ENCODE data around the gene CNKSR3.
A peak's percentile ranks its signal among the peaks of the same experiment; 100 is the strongest.

Gene CNKSR3

GRCh38 chr6:154481521-154482013 lies 28.9 kb downstream of the CNKSR3 start:
- no peak for DNase-seq

DNA sequence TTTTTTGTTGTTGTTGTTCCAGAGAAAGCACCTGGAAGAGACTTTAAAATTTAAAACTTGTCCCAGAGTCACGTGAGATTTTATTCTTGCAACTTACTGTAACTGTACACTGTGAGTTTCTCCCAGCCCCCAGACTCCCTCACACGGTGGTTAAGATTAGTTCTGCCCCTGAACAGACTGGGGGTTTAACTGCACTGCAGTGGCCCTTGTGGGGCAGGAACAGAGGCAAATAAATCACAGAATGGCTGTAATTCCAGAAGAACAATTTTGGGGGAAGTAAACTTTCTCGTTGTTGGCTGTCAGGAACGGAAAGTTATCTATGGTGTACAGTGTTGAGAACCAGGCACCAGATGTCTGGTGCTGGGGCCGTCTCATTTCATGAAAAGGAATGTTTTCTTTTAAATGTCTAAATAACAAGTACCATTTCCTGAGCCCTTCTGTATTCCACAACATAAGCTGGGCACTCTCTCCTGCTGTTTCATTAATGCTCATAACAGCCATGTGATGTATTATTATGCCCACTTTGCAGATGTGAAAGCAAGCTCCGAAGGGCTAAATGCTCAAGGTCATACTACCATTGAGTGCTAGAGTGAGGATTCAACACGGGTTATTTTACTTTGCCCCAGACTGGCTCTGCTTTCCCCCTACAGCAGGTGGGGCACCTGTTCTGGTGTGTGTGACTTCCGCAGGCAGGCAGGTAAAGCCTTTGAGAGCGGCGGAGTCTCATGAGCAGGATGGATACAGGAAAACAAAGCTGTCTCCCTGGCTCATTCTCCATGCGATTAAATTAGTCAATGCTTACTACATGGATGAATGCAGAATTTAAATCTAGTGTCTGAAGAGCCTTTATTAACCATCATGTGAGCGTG lies 30.5 kb downstream of the CNKSR3 start:
- DNase-seq, result no peak

DNA sequence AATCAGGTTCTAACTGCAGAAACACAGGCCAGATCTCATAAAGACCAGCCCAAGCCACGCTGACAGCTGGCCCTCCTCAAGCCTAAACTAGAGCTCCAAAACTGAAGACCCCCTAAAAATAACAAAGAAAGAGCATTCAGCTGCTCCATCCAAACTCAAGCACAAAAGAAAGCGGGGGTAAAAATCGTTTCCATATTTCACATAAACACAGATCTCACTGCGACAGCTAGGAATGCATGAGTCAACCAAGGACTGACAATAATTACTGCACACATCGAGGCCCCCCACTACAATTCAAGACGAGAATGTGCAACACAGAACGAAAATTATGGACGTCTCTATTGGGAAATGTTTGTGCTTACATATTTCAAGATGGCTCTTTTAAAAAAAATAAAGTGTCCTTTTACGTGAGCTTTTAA lies 31.1 kb downstream of the CNKSR3 start:
- DNase-seq, result no peak

- DNase-seq, result no peak
These were observed 31.8 kb downstream of the CNKSR3 start for GRCh38 chr6:154478701-154479060.

DNA sequence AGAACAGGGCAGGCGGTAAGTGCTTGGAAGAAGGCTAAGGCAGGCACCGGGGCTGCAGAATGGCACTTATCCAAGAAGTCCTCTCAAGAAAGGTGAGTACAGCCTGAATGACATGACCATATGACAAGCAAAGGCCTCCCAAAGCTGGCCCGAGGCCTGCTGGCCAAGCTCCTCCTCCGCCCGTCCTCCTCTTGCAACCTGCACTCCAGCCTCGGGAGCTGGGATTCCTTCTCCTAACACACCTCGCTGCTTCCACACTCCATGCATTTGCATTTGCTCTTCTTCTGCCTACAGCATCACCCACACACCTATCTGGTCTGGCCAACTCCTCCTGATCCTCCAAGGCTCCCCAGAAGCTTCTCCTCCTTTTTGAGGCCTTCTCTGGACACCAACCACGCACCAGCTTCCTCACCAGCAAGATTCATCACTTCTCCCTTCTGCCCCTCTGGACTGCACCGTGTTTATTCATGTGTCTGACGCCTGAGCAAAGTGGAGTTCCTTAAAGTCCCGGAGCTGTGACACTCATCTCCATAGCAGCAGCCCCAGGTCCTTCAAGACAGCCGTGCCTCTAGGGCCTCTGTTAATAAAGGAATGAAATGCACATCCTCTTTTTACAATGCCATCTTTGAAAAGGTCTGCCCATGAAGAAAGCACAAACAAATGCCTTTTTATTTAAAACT lies 32.3 kb downstream of the CNKSR3 start:
- DNase-seq, result peak in 6 of 58 donors; percentile 15 to 61 (median 38)

DNA sequence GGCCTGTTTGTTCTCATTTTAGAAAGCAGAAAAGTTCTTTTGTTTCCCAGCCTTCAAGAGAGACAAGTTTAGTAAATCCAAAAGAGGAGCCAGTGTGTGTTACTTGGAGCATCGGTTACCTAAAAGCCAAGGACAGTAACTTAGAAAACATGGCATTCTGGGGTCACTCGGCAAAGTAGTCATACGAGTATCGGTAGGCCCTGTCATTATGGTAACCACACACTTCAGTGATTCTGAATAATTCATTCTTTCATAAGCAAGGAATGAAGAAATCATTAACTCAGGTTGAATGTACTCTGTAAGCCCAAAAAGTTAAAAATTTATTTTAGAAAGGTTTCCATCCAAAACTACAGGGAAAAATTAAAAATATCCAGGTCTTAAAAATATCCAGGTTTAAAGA lies 34.0 kb downstream of the CNKSR3 start:
- DNase-seq, result no peak

- DNase-seq, result peak in 1 of 58 donors; percentile 29
These were observed 35.6 kb downstream of the CNKSR3 start for GRCh38 chr6:154474648-154475428.

DNA sequence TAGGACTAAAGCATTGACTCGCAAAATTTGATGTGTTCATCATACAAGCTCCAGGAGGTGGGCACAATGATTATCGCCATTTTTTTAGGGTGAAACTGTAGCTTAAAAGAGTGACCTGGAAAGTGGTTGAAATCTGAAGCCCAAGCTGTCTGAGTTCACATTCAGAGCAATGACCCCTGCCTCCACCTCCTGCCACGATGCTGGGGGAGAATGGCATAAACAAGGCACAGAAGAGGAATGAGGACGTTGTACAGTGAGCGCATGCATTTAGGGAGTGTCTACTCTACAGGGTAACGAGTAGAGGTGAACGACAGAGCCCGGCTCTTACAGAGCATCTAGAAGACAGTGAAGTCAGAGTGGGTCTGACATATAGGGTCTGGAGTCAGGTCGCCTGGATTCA lies 37.2 kb downstream of the CNKSR3 start:
- DNase-seq, result no peak

DNA sequence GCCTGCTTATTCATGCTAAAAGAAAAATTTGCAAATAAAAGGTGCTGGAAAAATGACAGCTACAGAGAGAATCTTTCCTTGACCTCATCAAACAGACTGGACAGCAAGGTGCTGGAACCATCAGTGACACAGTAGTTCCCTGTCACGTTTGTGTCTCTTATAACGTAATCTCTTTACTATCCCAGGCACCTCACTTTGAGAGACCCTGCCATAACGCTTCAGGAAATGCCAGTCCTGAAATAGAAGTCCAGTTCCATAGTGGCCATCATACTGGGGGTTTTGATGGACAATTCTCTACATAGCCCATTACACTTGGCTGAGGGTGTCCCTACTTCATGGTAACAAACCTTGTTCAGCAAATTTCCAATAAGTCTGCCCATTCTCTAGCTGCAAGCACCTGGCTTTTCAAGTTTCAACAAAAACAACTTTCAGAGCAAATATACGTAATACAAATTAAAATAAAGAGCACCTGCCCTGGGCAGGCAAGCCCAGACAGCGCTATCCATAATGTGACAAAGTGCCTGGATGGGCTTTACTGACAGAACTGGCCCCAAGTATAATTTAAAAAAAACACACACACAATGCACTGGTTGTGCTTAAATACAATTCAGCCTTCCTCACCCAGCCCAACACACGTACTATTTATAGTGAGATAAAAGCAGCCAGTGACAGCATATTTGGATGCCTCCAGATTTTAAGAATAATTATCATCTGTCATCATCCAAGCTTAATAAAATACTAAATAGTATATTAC lies 38.7 kb downstream of the CNKSR3 start:
- DNase-seq, result no peak

- no peak for DNase-seq
These were observed 41.1 kb downstream of the CNKSR3 start for GRCh38 chr6:154469306-154469935.

DNA sequence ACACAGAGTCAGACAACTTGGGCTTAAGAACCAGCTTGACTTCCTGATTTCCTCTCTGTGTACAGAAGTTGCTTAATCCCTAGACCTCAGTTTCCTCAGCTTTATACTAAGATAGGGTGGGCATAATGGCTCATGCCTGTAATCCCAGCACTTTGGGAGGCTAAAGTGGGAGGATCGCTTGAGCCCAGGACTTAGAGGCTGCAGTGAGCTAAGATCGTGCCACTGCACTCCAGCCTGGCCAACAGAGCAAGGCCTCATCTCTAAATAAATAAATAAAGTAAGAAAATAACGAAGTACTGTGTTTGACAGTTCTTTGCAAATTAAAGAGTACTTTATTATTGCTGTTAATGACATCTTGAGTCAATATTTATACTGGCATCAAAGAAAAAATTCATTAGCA lies 41.7 kb downstream of the CNKSR3 start:
- no peak for DNase-seq

DNA sequence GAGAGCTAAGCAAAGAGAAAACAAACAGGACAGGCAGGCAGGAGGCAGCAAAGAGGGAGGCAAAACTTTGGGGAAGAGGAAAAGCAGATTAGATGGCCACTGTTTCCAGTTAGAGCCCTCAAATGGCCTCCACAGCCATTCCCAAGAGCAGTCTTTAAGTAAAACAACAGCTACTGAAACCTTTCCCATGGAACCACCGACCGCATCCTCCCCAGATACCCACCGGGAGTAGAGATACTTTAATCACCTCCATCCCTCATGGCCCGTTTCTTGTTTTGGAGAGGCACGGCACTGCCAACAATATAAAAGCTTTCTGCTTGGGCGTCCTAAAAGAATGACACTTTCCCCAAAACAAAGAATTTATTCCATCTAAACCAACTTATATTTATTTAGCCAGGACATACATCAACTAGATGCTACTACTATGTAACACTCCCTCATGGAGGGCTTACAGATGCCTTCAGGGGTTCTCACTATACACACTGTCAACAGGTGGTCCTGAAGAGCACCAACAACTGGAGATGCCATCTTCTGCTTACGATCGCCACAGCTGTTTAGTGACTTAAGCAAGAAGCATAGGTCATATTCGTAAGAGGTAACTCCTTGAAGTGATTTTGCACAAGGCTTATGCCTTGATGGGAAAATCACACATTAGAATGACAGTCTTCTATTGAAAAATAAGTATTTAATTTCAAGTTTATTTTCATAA lies 43.4 kb downstream of the CNKSR3 start:
- no peak for DNase-seq

GRCh38 chr6:154466139-154466538 lies 44.3 kb downstream of the CNKSR3 start:
- DNase-seq, result no peak

DNA sequence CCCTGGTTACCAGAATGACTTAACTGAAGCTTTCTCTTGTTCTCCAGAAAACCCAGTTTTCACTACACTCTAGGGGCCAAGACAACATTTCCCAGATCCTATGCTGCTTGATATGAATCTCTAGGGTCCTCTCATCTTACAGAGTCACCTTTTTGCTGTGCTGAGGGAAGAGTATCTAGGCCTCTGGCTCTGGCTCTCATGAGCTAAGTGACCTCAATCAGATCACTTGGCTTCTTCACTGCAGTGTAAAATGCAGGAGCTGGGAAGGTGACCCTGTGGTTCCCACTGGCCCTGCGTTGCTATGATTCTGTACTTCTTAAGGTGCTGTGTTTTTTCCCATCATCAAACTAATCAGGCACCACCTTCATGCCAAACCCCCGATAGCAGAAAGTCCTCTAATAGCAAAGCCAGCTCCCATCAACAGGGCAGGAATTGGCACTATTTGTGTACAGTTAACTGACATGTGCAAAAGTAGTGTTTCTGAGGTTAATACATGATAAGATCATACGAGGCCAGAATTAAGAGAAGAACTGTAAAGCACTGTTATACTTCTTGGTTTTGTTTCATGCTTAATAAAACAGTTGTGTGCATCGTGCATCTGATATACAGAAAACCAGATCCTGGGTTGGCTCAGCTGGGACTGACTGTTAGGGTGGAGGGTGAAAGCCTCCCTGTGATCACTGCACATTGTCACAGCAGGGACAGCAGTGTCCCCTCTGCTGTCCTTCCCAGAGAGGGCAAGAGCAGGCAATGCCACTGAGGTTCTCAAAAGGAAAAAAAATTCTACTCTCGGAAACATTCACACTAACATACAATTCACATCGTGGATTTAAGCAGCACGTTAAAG lies 46.7 kb downstream of the CNKSR3 start:
- no peak for DNase-seq

DNA sequence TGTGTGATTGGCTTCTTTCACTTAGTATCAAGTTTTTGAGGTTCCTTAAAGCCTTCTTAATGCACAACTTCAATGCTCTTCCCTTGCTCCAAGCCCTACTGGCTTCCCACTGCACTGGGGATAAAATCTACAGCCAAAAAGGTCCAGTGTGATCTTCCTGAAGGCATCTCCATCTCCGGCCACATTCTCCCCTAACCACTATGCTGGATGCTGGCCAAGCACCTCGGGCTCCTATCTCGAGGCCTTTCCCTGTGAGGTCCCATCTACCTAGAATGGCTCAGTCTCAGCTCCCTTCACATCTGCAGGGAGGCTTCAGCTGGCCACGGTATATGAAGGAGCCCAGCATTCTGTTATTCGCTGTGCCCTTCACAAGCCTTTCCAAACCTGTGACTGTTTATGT lies 48.1 kb downstream of the CNKSR3 start:
- DNase-seq, result no peak

DNA sequence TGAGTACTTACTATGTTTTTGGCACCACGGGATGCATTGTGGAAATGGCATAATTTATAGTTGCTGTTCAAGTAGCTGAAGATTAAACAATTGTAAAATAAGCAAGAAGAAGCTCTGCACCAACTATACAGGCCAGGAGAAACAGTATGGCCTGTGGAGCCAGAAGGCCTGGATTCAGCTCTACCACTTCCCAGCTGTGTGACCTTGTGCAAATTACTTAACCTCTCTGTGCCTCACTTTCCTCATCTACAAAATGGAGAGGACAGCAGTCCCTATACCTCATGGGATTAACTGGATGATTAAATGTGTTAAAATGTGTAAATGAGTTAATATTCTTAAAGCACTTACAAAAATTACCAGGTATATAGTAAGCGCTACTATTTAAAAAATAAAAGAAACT lies 49.1 kb downstream of the CNKSR3 start:
- no peak for DNase-seq

DNA sequence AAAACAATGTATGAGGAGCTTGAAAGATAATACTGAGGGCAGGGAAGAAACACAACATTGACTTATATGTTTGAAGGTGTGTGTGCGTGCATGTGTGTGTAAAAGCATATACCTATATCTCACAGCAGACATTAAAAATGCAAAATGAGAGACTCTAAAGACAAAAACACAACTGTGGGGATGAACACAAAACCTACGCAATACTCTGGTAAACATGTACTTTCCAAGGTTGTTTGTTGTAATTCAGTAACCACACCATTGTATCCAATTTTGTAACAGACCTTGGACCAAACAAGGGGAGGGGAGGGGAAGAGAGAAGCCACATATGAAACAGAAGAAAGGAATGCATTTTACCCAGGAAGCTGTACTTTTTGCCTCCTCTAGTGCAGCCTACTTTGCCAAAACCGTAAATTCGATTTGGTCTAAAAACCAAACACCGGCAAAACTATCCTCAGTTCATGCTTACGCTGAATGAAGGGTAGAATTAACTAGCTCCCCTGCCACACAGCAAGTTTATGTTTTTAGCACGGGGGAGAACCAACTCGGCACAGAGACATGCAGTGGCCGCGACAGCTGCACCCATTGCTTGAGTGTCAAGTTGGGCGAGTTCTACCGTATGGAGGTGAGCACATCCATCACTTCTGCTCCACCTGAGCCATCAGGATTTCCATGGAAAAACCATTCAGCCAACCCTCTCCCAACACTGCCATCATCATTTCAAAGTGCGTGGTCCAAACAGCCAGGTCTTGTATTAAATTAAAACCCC lies 50.0 kb downstream of the CNKSR3 start:
- DNase-seq, result no peak

DNA sequence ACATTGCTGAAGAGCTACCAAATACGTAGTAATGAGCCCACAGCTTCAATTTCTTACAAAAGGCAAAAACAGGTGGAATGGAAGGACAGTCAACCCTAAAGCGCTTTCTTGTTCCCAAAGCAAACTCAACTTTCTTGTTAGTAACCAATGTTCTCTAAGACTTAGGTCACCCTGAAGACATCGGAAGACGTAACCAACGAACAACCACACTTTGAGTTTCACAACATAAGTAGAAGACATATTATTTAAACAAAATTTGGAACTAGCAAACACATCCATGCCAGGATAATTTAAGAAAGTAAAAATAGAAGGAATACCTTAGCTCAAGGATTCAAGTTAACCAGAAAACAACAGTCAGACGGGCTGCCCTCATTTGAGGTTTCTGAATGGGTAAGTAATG lies 51.0 kb downstream of the CNKSR3 start:
- no peak for DNase-seq

All from anterior cingulate cortex (tissue), 58 donors.